ENCODE data around the gene RICTOR.

DNA sequence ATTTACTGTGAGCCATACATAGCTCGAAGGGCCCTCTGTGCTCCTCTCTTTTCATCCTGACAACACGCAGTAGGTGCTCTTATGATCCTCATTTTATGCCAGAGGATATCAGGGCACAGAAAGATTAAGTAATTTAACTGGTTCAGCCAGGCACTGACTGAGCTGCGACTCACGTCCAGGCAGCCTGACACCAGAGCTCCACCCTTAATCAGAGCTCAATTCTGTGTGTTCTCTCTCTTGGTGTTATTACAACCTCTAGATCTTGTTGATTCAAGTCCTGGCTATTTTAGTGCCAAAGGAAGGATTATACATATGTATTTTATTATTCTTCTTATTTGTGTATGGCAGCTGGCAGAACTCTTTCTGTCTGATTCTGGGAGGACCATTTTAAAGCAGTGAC, 168.7 kb downstream of the RICTOR start:
- TF ChIP-seq, protein P1, sequence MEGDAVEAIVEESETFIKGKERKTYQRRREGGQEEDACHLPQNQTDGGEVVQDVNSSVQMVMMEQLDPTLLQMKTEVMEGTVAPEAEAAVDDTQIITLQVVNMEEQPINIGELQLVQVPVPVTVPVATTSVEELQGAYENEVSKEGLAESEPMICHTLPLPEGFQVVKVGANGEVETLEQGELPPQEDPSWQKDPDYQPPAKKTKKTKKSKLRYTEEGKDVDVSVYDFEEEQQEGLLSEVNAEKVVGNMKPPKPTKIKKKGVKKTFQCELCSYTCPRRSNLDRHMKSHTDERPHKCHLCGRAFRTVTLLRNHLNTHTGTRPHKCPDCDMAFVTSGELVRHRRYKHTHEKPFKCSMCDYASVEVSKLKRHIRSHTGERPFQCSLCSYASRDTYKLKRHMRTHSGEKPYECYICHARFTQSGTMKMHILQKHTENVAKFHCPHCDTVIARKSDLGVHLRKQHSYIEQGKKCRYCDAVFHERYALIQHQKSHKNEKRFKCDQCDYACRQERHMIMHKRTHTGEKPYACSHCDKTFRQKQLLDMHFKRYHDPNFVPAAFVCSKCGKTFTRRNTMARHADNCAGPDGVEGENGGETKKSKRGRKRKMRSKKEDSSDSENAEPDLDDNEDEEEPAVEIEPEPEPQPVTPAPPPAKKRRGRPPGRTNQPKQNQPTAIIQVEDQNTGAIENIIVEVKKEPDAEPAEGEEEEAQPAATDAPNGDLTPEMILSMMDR (IDR thresholded peaks at IDR 0.05), result no peak
- TF ChIP-seq, protein P2, sequence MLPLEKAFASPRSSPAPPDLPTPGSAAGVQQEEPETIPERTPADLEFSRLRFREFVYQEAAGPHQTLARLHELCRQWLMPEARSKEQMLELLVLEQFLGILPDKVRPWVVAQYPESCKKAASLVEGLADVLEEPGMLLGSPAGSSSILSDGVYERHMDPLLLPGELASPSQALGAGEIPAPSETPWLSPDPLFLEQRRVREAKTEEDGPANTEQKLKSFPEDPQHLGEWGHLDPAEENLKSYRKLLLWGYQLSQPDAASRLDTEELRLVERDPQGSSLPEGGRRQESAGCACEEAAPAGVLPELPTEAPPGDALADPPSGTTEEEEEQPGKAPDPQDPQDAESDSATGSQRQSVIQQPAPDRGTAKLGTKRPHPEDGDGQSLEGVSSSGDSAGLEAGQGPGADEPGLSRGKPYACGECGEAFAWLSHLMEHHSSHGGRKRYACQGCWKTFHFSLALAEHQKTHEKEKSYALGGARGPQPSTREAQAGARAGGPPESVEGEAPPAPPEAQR (CRISPR knock-in tag; IDR thresholded peaks at IDR 0.05), result no peak
- TF ChIP-seq, protein P3, sequence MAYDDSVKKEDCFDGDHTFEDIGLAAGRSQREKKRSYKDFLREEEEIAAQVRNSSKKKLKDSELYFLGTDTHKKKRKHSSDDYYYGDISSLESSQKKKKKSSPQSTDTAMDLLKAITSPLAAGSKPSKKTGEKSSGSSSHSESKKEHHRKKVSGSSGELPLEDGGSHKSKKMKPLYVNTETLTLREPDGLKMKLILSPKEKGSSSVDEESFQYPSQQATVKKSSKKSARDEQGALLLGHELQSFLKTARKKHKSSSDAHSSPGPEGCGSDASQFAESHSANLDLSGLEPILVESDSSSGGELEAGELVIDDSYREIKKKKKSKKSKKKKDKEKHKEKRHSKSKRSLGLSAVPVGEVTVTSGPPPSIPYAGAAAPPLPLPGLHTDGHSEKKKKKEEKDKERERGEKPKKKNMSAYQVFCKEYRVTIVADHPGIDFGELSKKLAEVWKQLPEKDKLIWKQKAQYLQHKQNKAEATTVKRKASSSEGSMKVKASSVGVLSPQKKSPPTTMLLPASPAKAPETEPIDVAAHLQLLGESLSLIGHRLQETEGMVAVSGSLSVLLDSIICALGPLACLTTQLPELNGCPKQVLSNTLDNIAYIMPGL (CRISPR knock-in tag; IDR thresholded peaks at IDR 0.05), result no peak
- TF ChIP-seq, protein P4, sequence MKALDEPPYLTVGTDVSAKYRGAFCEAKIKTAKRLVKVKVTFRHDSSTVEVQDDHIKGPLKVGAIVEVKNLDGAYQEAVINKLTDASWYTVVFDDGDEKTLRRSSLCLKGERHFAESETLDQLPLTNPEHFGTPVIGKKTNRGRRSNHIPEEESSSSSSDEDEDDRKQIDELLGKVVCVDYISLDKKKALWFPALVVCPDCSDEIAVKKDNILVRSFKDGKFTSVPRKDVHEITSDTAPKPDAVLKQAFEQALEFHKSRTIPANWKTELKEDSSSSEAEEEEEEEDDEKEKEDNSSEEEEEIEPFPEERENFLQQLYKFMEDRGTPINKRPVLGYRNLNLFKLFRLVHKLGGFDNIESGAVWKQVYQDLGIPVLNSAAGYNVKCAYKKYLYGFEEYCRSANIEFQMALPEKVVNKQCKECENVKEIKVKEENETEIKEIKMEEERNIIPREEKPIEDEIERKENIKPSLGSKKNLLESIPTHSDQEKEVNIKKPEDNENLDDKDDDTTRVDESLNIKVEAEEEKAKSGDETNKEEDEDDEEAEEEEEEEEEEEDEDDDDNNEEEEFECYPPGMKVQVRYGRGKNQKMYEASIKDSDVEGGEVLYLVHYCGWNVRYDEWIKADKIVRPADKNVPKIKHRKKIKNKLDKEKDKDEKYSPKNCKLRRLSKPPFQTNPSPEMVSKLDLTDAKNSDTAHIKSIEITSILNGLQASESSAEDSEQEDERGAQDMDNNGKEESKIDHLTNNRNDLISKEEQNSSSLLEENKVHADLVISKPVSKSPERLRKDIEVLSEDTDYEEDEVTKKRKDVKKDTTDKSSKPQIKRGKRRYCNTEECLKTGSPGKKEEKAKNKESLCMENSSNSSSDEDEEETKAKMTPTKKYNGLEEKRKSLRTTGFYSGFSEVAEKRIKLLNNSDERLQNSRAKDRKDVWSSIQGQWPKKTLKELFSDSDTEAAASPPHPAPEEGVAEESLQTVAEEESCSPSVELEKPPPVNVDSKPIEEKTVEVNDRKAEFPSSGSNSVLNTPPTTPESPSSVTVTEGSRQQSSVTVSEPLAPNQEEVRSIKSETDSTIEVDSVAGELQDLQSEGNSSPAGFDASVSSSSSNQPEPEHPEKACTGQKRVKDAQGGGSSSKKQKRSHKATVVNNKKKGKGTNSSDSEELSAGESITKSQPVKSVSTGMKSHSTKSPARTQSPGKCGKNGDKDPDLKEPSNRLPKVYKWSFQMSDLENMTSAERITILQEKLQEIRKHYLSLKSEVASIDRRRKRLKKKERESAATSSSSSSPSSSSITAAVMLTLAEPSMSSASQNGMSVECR (CRISPR knock-in tag; IDR thresholded peaks at IDR 0.05; ENCODE audit: borderline replicate concordance), result no peak
- TF ChIP-seq, protein P5, sequence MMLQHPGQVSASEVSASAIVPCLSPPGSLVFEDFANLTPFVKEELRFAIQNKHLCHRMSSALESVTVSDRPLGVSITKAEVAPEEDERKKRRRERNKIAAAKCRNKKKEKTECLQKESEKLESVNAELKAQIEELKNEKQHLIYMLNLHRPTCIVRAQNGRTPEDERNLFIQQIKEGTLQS (CRISPR knock-in tag; conservative IDR thresholded peaks at IDR 0.05), result no peak
- TF ChIP-seq, protein P6, sequence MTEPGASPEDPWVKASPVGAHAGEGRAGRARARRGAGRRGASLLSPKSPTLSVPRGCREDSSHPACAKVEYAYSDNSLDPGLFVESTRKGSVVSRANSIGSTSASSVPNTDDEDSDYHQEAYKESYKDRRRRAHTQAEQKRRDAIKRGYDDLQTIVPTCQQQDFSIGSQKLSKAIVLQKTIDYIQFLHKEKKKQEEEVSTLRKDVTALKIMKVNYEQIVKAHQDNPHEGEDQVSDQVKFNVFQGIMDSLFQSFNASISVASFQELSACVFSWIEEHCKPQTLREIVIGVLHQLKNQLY (CRISPR knock-in tag; IDR thresholded peaks at IDR 0.05), result no peak
- TF ChIP-seq, protein P7, sequence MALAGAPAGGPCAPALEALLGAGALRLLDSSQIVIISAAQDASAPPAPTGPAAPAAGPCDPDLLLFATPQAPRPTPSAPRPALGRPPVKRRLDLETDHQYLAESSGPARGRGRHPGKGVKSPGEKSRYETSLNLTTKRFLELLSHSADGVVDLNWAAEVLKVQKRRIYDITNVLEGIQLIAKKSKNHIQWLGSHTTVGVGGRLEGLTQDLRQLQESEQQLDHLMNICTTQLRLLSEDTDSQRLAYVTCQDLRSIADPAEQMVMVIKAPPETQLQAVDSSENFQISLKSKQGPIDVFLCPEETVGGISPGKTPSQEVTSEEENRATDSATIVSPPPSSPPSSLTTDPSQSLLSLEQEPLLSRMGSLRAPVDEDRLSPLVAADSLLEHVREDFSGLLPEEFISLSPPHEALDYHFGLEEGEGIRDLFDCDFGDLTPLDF (CRISPR knock-in tag; IDR thresholded peaks at IDR 0.05), result no peak
- TF ChIP-seq, protein P8, sequence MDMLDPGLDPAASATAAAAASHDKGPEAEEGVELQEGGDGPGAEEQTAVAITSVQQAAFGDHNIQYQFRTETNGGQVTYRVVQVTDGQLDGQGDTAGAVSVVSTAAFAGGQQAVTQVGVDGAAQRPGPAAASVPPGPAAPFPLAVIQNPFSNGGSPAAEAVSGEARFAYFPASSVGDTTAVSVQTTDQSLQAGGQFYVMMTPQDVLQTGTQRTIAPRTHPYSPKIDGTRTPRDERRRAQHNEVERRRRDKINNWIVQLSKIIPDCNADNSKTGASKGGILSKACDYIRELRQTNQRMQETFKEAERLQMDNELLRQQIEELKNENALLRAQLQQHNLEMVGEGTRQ (CRISPR knock-in tag; IDR thresholded peaks at IDR 0.05), result no peak
